Fibroblast of the conjunctiva (primary cell): ENCODE data around the gene EPS8.

Source experiments
- DNase-seq: peaks from one replicate; pipeline ENCODE4 v3.0.0-alpha.2; 2010; ENCODE audit warnings: low read depth

EPS8 gene

GRCh38 chr12:15789220-15790171 lies at the start of gene EPS8:
Gene EPS8 (minus strand): TSS chr12:15789388. CDS start chr12:15682951, 106,437 bp downstream.
- peak; percentile 84 for DNase-seq

- no peak for DNase-seq
Observed at GRCh38 chr12:15837141-15837790, 48.1 kb upstream of the EPS8 start.

- DNase-seq: peak; percentile 17
Observed at GRCh38 chr12:15834575-15834974, 45.4 kb upstream of the EPS8 start.

GRCh38 chr12:15831315-15831978 lies 42.3 kb upstream of the EPS8 start:
- no peak for DNase-seq

GRCh38 chr12:15830538-15830937 lies 41.4 kb upstream of the EPS8 start:
- peak; percentile 26 for DNase-seq

GRCh38 chr12:15829949-15830348 lies 40.8 kb upstream of the EPS8 start:
- DNase-seq: no peak

- DNase-seq: no peak
Observed at GRCh38 chr12:15829255-15829654, 40.1 kb upstream of the EPS8 start.

GRCh38 chr12:15827136-15827535 lies 37.9 kb upstream of the EPS8 start:
- no peak for DNase-seq

GRCh38 chr12:15824516-15824915 lies 35.3 kb upstream of the EPS8 start:
- no peak for DNase-seq

- no peak for DNase-seq
Observed at GRCh38 chr12:15823360-15824128, 34.4 kb upstream of the EPS8 start.

- DNase-seq: no peak
Observed at GRCh38 chr12:15819644-15820437, 30.7 kb upstream of the EPS8 start.

GRCh38 chr12:15818418-15818817 lies 29.2 kb upstream of the EPS8 start:
- no peak for DNase-seq

GRCh38 chr12:15815730-15816129 lies 26.5 kb upstream of the EPS8 start:
- no peak for DNase-seq

GRCh38 chr12:15811214-15812127 lies 22.3 kb upstream of the EPS8 start:
- no peak for DNase-seq

- no peak for DNase-seq
Observed at GRCh38 chr12:15808652-15809051, 19.5 kb upstream of the EPS8 start.

- DNase-seq: no peak
Observed at GRCh38 chr12:15808250-15808649, 19.1 kb upstream of the EPS8 start.

- DNase-seq: no peak
Observed at GRCh38 chr12:15806826-15807225, 17.6 kb upstream of the EPS8 start.

- DNase-seq: no peak
Observed at GRCh38 chr12:15801770-15802744, 12.9 kb upstream of the EPS8 start.

- no peak for DNase-seq
Observed at GRCh38 chr12:15800278-15800677, 11.1 kb upstream of the EPS8 start.
